Smooth muscle cell of the brain vasculature (primary cell): ENCODE data around the gene SLC25A44.
"Not testable (repeated sequence)": the region's sequence is repeated elsewhere in the genome, so short reads cannot be mapped to it uniquely, and the experiment has no call there.

Source experiments
- DNase-seq: peaks from one replicate; pipeline ENCODE4 v3.0.0-alpha.2; 2012; ENCODE audit warnings: low read depth, low spot score

Gene SLC25A44

GRCh38 chr1:156163712-156164111, 30.2 kb upstream of the SLC25A44 start:
- DNase-seq = no peak

GRCh38 chr1:156164125-156164831, 29.6 kb upstream of the SLC25A44 start:
- no peak for DNase-seq

- no peak for DNase-seq
Observed at GRCh38 chr1:156165083-156165482, 28.8 kb upstream of the SLC25A44 start.

GRCh38 chr1:156167536-156167935, 26.4 kb upstream of the SLC25A44 start:
- DNase-seq = no peak

GRCh38 chr1:156172696-156173470, 21.0 kb upstream of the SLC25A44 start:
- DNase-seq = no peak

- no peak for DNase-seq
Observed at GRCh38 chr1:156176610-156177210, 17.2 kb upstream of the SLC25A44 start.

GRCh38 chr1:156177919-156178654, 15.8 kb upstream of the SLC25A44 start:
- no peak for DNase-seq

- no peak for DNase-seq
Observed at GRCh38 chr1:156180471-156180870, 13.4 kb upstream of the SLC25A44 start.

- not testable (repeated sequence) for DNase-seq
Observed at GRCh38 chr1:156181391-156181924, 12.4 kb upstream of the SLC25A44 start.

GRCh38 chr1:156182010-156182779, 11.7 kb upstream of the SLC25A44 start:
- not testable (repeated sequence) for DNase-seq

- not testable (repeated sequence) for DNase-seq
Observed at GRCh38 chr1:156186347-156187177, 7.3 kb upstream of the SLC25A44 start.

GRCh38 chr1:156190265-156190664, 3.6 kb upstream of the SLC25A44 start:
- DNase-seq = not testable (repeated sequence)

- no peak for DNase-seq
Observed at GRCh38 chr1:156191292-156191964, 2.5 kb upstream of the SLC25A44 start.

- DNase-seq = no peak
Observed at GRCh38 chr1:156193208-156193487, 756 bp upstream of the SLC25A44 start.

GRCh38 chr1:156194300-156194652, 372 bp downstream of the SLC25A44 start:
- DNase-seq = no peak

GRCh38 chr1:156195853-156196252, 1.9 kb downstream of the SLC25A44 start:
- no peak for DNase-seq

GRCh38 chr1:156196445-156196844, 2.5 kb downstream of the SLC25A44 start:
- DNase-seq = no peak

- DNase-seq = no peak
Observed at GRCh38 chr1:156198831-156199349, 5.0 kb downstream of the SLC25A44 start.

GRCh38 chr1:156200044-156200443, 6.1 kb downstream of the SLC25A44 start:
- DNase-seq = no peak
